SKM-1 treated with dmso at 0.1 percent for 144 hours (cell line): ENCODE results near the gene TMEM47.

Experiments
- DNase-seq: peaks from one replicate; lab custom pipeline; 2025; ENCODE audit not compliant: unreplicated experiment; lab: John Stamatoyannopoulos, UW

Gene TMEM47

DNA sequence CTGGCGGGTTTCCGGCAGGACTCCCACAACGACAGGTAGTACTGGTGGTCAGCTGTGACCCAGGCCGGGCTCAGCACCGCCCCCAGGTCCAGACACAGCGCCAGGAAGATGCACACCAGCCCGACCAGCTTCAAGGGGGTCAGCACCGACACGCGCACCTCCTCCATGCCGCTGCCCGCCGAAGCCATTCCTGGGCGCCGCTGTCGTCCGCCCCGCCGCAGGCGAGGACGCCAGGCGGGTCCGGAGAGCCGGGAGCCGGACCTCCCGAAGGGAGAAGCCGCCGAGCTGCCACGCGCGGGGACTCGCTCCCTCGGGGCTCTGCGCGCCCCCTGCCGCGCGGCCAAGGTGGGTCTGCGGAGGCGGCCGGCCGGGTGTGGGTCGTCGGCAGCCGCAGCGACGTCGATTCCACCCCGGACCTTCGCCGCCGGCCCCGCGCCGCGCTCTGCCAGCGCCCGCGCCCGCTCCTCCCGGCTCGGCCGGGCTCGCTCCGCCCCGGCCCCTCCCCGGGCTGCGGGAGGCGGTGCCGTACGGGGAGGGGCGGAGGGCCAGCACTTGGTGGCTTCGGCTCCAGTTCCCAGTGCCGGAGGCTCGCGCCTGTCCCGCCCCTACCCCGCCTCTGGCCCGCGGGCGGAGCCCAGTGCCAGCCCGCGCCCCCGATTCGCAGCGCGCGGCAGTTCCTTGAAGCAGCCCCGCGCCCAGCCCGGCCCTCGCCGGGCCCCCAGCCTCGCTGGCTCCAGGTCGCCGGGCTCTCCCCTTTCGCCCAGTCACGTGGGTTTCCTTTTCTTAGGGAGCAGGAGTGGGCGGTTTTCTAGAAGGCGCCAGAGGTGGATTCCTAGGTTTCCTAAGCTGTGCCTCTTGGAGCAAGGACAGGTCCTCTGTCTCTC lies at the start of gene TMEM47:
Gene TMEM47, minus strand, starts transcription at position 444 of the 884 bp plus-strand sequence. Its CDS starts 256 bp downstream, at position 188.
- DNase-seq, result peak; percentile 54

- no peak for DNase-seq
These were observed 30.0 kb upstream of the TMEM47 start for GRCh38 chrX:34687095-34687494.

DNA sequence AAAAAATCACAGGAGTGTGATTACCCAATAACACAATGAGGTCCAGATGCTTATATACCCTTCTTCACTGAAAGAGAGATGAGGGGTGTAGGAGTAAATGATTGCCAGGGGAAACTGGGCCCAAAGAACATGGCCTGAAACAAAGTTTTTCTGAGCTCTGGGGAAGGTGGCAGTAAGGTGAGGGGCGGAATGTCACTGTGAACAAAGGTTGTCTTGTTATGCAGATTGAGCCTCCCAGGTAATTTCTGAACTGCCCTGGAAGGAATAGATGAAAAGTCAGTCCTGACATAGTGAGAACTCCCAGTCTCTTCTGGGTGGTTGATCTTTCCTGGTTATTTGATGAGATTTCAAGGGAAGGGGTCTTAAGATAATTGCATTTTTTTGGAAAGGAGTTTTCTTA lies 2.5 kb upstream of the TMEM47 start:
- no peak for DNase-seq

GRCh38 chrX:34658326-34658725 lies 1.2 kb upstream of the TMEM47 start:
- no peak for DNase-seq

DNA sequence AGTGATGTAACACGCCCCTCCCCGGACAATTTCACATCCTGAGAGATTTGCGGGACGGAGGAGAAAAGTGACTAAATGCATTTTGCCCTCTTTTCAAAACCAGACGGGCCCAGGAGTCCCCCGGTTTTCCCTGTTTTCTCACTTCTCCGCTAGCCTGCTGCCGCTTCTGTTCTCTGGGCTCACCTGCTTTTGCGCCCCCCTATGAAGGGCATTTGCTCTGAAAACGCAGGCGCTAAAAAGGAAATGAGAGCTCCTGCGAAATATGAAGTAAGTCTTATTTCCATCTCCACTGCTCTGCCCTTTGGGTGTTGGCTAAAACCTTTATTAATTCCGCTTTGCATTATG lies 613 bp upstream of the TMEM47 start:
- DNase-seq, result no peak

DNA sequence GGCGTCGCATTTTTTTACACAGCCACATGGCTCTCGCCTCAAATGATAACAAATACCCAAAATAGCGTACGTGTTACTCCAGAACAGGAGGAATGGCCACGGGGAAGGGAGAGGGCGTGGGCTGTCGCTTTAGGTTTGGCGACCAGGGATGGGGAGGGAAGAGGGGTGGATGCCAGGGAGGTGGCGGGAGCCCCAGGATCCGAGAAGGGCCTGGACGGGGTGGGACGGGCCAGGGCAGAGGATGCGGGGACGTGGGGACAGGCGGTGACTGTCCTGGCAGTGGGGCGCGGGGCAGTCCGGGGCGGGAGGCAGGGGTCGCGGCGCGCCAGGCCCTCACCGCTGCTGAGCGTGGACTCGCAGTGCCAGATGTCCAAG lies 631 bp downstream of the TMEM47 start:
- DNase-seq, result no peak

- DNase-seq, result no peak
These were observed 1.3 kb downstream of the TMEM47 start for GRCh38 chrX:34655501-34656455.

DNA sequence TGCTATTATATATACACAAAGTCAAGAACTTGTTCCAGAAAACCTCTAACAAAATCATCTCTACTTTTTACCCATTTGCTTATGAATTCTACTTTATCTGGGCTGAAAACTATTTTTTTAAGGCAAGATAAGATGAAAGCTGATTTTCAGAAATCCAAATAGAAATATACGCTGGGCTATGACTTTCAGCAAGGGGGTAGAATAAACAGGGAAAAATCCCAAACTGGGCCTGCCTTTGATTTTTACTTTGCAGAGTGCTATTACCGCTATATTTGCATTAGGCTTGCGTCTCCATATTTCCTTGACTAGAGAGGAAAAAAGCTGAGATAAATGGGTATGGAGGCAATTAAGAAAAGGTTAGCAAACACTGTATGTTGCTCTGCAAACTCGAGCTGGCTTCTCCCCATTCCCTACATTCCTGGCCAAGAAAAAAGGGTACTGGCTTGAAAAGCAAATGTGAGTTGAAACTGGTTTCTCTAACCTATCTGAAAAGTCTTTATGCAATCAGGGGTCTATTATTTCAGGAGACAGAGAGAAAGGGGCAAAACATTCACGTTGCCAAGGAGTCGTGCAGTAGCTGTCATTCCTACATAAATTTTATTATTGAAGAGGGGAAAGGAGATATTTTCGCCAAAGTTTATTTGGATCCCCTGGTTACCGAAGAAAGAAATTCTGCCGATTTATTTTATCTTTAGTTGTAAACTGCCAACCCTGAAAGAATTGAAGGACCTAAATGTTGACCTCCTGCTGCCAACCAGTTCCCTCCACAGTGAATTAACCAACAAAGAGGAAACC lies 2.2 kb downstream of the TMEM47 start:
- no peak for DNase-seq

DNA sequence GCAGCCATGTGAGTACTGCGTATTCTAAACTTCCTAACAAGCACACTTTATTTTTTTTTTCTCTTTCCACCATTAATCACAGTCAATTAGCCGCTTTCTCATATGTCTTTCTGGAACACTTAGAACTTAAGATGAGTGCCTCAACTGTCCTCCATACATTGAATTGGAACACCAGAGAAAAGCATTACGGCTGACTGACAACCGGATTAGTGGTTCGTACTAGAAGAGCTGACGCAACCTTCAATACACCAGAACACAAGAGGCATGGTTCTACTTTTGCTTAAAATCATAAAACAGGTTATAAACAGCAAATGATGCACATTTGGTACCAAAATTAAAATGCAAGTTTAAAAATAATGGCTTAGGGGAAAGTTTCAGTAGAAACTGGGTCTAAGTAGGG lies 3.3 kb downstream of the TMEM47 start:
- no peak for DNase-seq

- no peak for DNase-seq
These were observed 14.2 kb downstream of the TMEM47 start for GRCh38 chrX:34642849-34643248.

DNA sequence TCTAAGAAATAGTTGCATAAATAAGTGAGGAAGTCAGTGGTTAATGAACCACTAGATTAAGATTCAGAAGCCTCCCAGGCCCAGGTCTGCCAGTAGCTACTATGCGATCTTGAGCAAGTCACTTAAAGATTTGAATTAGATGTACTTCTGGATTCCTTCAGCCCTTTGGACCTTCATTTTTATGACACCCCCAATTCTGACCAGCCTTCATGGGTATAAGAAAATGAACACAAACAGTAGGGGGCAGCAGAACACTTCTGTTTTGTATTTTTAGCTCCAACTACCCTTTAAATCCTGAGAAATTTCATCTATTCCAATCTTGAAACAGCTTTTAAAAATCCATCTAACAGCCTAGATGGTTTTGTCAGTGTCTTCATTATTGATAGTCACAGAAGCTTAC lies 19.0 kb downstream of the TMEM47 start:
- DNase-seq, result peak; percentile 12

DNA sequence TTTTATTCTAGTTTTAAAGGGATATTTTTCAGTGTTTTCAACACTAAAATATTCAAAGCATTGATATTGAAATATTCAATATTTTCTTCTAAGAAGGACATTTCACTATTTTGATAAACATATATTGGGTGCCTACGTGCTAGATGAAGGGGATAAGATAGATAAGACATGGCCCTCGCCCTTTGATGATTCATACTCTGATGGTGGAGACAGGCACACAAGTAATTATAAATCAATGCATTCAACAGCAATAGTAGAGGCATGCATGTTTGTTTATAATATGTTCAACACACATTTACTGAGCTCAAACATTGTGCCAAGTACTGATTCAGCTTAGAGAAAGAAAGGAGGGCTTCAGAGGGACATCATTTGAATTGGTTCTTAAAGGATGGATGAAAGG lies 22.7 kb downstream of the TMEM47 start:
- no peak for DNase-seq

- no peak for DNase-seq
These were observed 24.7 kb downstream of the TMEM47 start for GRCh38 chrX:34632384-34632783.

GRCh38 chrX:34631479-34632220 lies 25.4 kb downstream of the TMEM47 start:
- DNase-seq, result no peak

DNA sequence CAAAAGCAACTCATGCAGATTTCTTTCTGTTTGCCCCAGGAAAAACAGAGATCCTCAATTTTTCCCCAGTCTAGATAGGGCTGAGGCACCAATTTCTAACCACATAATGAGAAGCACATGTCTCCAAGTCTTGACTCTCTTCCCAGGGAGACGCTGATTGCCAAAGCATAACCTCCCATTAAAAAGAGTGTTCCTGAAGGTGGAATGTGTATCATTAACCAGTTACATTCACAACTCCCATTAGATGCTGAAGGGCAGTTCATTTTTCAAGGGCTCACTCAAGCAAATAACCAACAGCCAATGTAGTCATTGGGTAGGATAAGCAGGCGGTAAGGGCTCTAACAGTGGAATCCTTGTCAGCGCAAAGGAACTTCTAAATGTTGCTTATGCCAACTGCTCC lies 27.5 kb downstream of the TMEM47 start:
- DNase-seq, result no peak

GRCh38 chrX:34624416-34624815 lies 32.7 kb downstream of the TMEM47 start:
- no peak for DNase-seq

DNA sequence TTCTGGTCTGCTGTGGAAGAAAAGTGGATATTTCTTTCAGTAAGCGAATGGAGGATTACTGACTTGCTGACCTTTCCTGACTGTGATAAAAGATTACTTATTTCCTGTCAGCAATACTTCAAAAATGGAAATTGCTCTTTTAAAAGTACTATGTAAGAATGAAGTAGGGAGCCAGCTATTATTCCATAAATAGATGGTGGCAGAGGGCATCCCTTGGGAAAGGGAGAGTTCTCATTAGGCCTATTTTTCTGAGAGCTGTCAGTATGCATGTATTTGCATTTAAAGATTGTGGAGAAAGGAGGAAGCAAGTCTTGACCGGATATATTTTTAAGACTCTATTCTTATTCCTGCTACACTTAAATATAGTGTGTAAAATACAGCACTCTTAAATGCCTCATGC lies 37.2 kb downstream of the TMEM47 start:
- no peak for DNase-seq

- DNase-seq, result no peak
These were observed 45.0 kb downstream of the TMEM47 start for GRCh38 chrX:34612036-34612435.

DNA sequence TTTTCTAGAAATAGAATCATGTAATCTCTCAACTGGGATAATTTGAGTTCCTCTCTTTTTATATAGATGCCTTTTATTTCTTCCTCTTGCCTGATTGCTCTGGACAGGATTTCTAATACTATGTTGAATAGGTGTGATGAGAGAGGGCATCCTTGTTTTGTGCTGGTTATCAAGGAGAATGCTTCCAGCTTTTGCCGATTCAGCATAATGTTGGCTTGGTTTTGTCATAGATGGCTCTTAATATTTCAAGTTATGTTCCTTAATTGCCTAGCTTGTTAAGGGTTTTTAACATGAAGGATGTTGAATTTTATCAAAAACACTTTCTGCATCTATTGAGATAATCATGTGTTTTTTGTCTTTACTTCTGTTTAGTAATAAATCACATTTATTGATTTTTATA lies 58.7 kb downstream of the TMEM47 start:
- DNase-seq, result no peak

GRCh38 chrX:34586936-34587335 lies 70.1 kb downstream of the TMEM47 start:
- no peak for DNase-seq
